AG09319 (cell line): ENCODE data around the gene RSU1.
A peak's percentile ranks its signal among the peaks of the same experiment; 100 is the strongest.

Experiments used
- DNase-seq: peaks from one replicate; pipeline ENCODE4 v3.0.0-alpha.2; 2010; ENCODE audit warnings: low read depth; ENCODE audit errors: extremely low read depth
- TF ChIP-seq, protein P1 (sequence below): IDR thresholded peaks from 2 replicates; pipeline ENCODE4 v1.5.1; 2011; ENCODE audit warnings: low read depth, mild to moderate bottlenecking, inconsistent platforms, low read length, moderate library complexity

RSU1 gene

GRCh38 chr10:16545116-16545736, 272.0 kb downstream of the RSU1 start:
- DNase-seq = peak; percentile 5

DNA sequence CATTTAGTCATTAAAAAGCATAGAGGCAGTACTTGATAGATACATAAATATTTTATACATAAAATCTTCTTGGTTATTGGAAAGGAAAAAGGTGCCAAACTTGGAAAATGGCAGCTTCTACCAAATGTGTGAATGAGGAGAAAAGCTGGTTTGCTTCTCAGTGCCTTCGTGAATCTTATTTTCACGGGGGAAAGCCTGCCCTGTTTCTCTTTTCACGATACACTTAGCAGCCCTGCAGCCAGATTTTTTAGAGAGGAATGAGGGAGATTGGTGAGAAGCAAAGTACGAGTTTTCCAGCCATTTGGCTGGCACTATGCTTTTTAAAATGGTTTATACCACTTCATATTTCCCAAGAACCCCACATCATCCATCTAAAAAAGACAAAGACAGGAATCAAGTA, 272.6 kb downstream of the RSU1 start:
- DNase-seq = no peak
- TF ChIP-seq, protein P1, sequence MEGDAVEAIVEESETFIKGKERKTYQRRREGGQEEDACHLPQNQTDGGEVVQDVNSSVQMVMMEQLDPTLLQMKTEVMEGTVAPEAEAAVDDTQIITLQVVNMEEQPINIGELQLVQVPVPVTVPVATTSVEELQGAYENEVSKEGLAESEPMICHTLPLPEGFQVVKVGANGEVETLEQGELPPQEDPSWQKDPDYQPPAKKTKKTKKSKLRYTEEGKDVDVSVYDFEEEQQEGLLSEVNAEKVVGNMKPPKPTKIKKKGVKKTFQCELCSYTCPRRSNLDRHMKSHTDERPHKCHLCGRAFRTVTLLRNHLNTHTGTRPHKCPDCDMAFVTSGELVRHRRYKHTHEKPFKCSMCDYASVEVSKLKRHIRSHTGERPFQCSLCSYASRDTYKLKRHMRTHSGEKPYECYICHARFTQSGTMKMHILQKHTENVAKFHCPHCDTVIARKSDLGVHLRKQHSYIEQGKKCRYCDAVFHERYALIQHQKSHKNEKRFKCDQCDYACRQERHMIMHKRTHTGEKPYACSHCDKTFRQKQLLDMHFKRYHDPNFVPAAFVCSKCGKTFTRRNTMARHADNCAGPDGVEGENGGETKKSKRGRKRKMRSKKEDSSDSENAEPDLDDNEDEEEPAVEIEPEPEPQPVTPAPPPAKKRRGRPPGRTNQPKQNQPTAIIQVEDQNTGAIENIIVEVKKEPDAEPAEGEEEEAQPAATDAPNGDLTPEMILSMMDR = no peak

More at GRCh38 chr10:16545116-16545736, 272.0 kb downstream of the RSU1 start:
- TF ChIP-seq, protein P1 = peak; percentile 71

DNA sequence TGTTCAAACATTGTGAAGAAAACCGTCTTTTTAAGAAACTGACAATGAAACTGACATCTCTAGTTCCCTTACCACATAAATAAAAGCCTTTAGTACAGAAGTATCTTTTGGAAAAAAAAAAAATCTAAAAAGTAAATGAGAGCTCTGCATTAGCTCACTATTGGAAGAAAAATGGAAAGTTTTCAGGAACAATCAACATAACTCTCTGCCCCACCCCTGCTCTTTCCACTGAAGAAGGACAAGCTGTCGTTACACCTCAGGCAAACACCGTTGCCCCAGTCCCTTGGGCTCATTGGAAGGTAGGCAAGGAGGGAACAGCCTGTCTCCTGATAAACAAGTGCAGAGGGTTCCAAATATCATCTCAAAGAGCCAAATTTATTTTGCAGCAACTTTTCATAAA, 273.1 kb downstream of the RSU1 start:
- TF ChIP-seq, protein P1 = no peak
- no peak for DNase-seq
